IMR-90 (cell line): ENCODE results near the gene WBP1L. TPM values are rescaled to one million over a fixed set of nuclear protein-coding genes. Genes with fewer than 3 reads are reported as not detected.
A peak's percentile ranks its signal among the peaks of the same experiment; 100 is the strongest.

Experiments
- MAZ ChIP-seq: IDR thresholded peaks from 2 replicates; pipeline ENCODE4 v1.6.1; 2012; ENCODE audit warnings: low read depth, mild to moderate bottlenecking, low read length, improper control_type of control experiment, moderate library complexity, borderline replicate concordance
- RFX5 ChIP-seq: IDR thresholded peaks from 2 replicates; pipeline ENCODE4 v1.8.0; 2012; ENCODE audit warnings: low read depth, mild to moderate bottlenecking, low read length, moderate library complexity
- SMC3 ChIP-seq: fragments of 150-350 bp; IDR thresholded peaks from 2 replicates; pipeline ENCODE4 v1.6.1; 2016; ENCODE audit warnings: low read depth, mild to moderate bottlenecking, antibody characterized with exemption, low read length, moderate library complexity
- polyA plus RNA-seq, 3 experiments: library from polyadenylated mRNA; depleted of rRNA; stranded (reverse); fragments of >200 nt; gene quantifications; 2 replicates each; pipeline ENCODE4 v1.2.3, GENCODE V29; 2012; ENCODE audit warnings: low replicate concordance in 1 of 3
- total RNA-seq: library from RNA; depleted of rRNA; stranded (reverse); fragments of >200 nt; gene quantifications from 2 replicates; pipeline ENCODE4 v1.2.3, GENCODE V29; 2012

The WBP1L gene
- total and polyA plus RNA-seq, 2 of the 4 experiments (the other 2 are of a cell fraction) = 20.7 to 31.0 TPM

DNA sequence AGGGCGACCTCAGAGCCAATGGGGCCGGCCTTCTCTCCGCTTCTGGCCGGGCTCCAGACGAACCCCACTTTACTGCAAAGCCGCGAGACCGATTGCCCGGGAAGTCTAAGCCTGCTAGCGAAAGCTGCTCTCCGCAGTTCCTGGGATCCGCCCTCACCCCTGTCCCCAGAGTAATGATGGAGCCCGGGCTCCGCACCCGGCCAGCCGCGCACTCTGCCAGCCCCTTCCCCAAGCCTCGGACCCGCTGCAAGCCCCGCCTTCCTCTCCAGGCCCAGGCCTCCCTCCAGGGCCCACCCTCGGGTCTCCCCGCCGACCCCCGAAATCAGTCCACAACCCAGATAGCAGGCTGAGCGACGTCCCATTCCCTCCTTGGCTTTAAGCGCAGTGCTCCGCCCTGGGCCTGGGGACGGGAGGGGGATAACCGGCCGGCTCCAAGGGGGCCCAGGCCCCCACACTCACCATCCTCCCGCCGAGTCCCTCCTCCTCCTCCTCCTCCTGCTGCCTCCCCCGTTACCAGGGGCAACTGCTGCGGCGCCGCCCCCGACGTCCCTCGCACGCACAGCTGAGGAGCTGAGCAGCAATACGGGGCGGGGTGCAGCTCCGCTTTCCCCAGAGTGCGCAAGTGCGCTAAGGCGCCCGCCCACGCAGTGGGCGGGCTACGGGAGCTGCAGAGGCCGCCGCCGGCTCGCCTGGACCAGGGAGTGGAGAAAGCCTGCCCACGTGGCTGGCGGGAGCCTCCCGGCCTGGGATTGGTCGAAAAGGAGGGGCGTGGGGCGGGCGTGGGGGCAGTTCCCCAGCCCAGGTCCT is 29.7 kb upstream of the WBP1L start, which contains the start of gene ARL3 (continued):
- TF ChIP-seq SMC3 = no peak
- TF ChIP-seq MAZ = peak; percentile 98
- no peak for TF ChIP-seq RFX5
